Measurements from ENCODE around the gene CYP4F3. TPM values are rescaled to one million over a fixed set of nuclear protein-coding genes. Genes with fewer than 3 reads are reported as not detected.

The CYP4F3 gene
- total and polyA plus RNA-seq, 12 donors = 0.01 to 1.8 (median 0.37) TPM; not detected in 2

DNA sequence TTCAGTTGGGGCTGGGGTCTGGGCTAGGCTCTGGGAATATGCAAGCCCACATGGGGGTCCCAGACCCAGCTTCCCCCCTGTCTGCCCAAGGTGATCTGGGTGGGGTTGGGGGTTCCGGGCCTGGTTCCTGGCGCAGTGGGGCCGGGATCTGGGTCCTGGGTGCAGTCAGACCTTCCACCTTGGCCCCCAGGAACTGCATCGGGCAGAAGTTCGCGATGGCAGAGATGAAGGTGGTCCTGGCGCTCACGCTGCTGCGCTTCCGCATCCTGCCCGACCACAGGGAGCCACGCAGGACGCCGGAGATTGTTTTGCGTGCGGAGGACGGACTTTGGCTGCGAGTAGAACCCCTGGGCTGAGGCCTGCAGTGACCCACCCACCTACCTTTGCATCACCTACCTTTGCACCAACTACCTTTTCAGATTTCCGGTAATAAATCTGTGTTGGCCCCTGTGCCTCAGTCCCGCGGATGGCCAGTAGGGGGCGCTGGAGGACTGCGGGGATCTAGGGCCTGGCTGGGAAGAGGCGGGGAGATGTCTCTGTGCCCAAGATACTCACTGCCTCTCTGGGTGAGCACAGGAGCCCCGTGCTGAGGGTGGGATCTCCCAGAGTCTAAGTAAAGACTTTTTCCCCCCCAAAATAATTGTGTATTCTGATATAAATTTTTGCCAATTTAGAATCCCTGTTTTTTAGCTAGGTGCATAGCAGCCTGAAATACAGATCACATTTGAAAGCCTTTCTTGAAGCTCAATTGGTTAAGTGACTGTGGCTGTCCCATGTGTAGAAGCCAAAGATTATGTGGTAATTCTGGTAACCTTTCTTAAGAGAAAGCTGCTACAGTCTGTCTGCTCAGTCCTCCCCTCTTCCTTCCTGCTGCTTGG, 11.5 kb upstream of the CYP4F3 start:
- H3K27ac ChIP-seq = no peak overlapping the region
- ATAC-seq = peak; percentile 81 to 94 (median 89)
- TF ChIP-seq, protein P1, sequence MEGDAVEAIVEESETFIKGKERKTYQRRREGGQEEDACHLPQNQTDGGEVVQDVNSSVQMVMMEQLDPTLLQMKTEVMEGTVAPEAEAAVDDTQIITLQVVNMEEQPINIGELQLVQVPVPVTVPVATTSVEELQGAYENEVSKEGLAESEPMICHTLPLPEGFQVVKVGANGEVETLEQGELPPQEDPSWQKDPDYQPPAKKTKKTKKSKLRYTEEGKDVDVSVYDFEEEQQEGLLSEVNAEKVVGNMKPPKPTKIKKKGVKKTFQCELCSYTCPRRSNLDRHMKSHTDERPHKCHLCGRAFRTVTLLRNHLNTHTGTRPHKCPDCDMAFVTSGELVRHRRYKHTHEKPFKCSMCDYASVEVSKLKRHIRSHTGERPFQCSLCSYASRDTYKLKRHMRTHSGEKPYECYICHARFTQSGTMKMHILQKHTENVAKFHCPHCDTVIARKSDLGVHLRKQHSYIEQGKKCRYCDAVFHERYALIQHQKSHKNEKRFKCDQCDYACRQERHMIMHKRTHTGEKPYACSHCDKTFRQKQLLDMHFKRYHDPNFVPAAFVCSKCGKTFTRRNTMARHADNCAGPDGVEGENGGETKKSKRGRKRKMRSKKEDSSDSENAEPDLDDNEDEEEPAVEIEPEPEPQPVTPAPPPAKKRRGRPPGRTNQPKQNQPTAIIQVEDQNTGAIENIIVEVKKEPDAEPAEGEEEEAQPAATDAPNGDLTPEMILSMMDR (IDR thresholded peaks at IDR 0.05) = peak; percentile 89 to 99 (median 97)
- peaks cover 0 to 14% (median 0%) of the 10 kb centered on the region in 9 donors for H3K4me1 ChIP-seq
- peaks cover 0 to 65% (median 17%) of the 10 kb centered on the region in 7 donors for H3K27me3 ChIP-seq
- H3K4me3 ChIP-seq = no peak overlapping the region
- H3K9me3 ChIP-seq = peaks cover 0 to 6% (median 0%) of the 10 kb centered on the region in 11 donors
- DNase-seq = peak; percentile 75 to 83
- WGBS, 2 donors = 7 to 17% methylated on average over 25 of the region's 25 CpGs
- no peaks in the 10 kb centered on the region for H3K36me3 ChIP-seq
- intact Hi-C loops (cut with DNase I) = loop anchor here (1.0 to 10.0 kb wide), 12 partner anchors 182 to 556 kb away; partner anchors contain the start of gene FAM32A (in 2 of the 10)

DNA sequence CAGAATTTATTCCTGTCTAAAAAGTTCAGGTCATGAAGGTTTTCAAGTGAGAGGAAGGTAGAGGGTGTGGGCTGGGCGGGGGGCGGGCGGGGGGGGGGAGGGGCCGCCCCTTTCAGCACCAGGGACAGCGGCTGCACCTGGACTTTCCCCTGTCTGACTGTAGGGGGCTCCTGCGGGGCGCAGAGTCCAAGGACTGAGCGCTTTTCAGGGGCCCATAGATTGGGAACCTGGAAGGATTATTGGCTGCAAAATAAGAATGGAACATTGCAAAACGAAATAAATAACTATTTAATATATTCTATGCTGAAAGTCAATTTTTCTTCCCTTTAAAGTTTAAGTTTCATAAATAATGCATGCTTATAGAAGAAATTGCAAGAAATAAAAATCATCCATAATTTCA, 8.9 kb upstream of the CYP4F3 start:
- H3K9me3 ChIP-seq = peaks cover 0 to 12% (median 0%) of the 10 kb centered on the region in 11 donors
- DNase-seq = no peak
- no peaks in the 10 kb centered on the region for H3K36me3 ChIP-seq
- ATAC-seq = peak in 1 of 8 donors; percentile 33
- TF ChIP-seq, protein P1 (IDR thresholded peaks at IDR 0.05) = peak in 8 of 9 donors; percentile 13 to 57 (median 46)
- WGBS, 2 donors = 0 to 2% methylated on average over 5 to 9 of the region's 9 CpGs
- peaks cover 0 to 14% (median 0%) of the 10 kb centered on the region in 9 donors for H3K4me1 ChIP-seq
- intact Hi-C loops (cut with DNase I) = loop anchor here in 6 of 10 donors (2.0 to 10.0 kb wide), 7 partner anchors 175 to 550 kb away; partner anchors contain the start of gene OR10H1 (in 2 of the 6)
- no peak overlapping the region for H3K27ac ChIP-seq
- no peak overlapping the region for H3K4me3 ChIP-seq
- peaks cover 0 to 47% (median 20%) of the 10 kb centered on the region in 7 donors for H3K27me3 ChIP-seq

DNA sequence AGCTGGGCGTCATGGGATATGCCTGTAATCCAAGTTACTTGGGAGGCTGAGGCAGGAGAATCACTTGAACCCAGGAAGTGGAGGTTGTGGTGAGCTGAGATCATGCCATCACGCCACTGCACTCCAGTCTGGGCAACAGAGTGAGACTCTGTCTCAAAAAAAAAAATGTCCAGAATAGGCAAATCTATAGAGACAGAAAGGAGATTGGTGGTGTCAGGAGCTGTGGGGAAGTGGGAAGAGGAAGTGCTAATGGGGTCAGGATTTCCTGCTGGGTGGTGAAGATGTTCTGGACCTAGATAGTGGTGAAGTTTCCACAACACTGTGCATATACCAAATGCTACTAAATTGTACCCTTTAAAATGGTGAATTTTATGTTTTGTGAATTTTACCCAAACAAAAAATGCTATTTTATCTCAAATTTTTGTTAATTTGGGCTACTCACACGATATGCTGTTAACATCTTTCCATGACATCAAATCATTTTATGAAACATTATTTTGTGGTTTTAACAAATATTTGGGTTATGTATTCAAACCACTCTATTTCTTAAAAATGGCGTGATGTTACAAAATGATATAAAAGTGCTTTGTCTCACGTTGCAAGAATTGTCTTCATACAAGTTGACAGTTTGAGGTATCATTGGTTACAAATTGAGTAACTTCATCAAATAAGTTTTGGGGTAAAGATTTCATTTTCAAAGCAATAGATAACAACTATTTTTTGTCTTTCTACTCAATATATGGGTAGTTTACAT, 7.4 kb upstream of the CYP4F3 start:
- H3K27me3 ChIP-seq = peaks cover 0 to 50% (median 20%) of the 10 kb centered on the region in 7 donors
- intact Hi-C loops (cut with DNase I) = loop anchor here in 5 of 10 donors (5.0 to 10.0 kb wide), 5 partner anchors 174 to 549 kb away; partner anchors contain the start of gene OR10H1 (in 2 of the 5)
- no peaks in the 10 kb centered on the region for H3K36me3 ChIP-seq
- peaks cover 0 to 14% (median 0%) of the 10 kb centered on the region in 9 donors for H3K4me1 ChIP-seq
- DNase-seq (no peak), ATAC-seq (peak in 5 of 8 donors; percentile 33 to 52 (median 39))
- H3K9me3 ChIP-seq = peaks cover 0 to 12% (median 0%) of the 10 kb centered on the region in 11 donors
- no peak overlapping the region for H3K27ac ChIP-seq
- WGBS, 2 donors = 42 to 51% methylated on average over 5 of the region's 5 CpGs
- H3K4me3 ChIP-seq = no peak overlapping the region
- TF ChIP-seq, protein P1 (IDR thresholded peaks at IDR 0.05) = no peak

DNA sequence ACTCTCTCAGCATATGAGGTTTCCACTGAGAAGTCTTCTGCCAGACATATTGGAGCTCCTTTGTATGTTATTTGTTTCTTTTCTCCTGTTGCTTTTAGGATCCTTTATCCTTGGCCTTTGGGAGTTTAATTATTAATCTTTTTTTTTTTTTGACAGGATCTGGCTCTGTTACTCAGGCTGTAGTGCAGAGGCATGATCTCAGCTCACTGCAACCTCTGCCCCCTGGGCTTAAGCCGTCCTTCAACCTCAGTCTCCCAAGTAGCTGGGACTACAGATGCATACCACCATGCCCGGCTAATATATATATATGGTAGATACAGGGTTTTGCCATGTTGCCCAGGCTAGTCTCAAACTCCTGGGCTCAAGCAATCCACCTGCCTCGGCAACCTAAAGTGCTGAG, 6.6 kb upstream of the CYP4F3 start:
- intact Hi-C loops (cut with DNase I) = loop anchor here in 5 of 10 donors (5.0 to 10.0 kb wide), 5 partner anchors 173 to 548 kb away; partner anchors contain the start of gene OR10H1 (in 2 of the 5)
- no peak for DNase-seq
- ATAC-seq = no peak
- Histone ChIP-seq H3K9me3 (peaks cover 0 to 12% (median 0%) of the 10 kb centered on the region in 11 donors), H3K4me3 (no peak overlapping the region), H3K36me3 (no peaks in the 10 kb centered on the region), H3K27me3 (peaks cover 0 to 42% (median 13%) of the 10 kb centered on the region in 7 donors), H3K27ac (no peak overlapping the region), H3K4me1 (peaks cover 0 to 14% (median 0%) of the 10 kb centered on the region in 9 donors)
- TF ChIP-seq, protein P1 (IDR thresholded peaks at IDR 0.05) = no peak
- WGBS, 2 donors = 71 to 76% methylated on average over 3 of the region's 3 CpGs

All from heart right ventricle (tissue), 16 donors.